Stimulated activated CD4-positive, alpha-beta T cell treated with anti-CD3 and anti-CD28 coated beads, Interleukin-2, amount 100 ng/mL, for 4 hours (primary cell): ENCODE data around the gene TTC16.

Experiments
- DNase-seq: peaks from one replicate; pipeline ENCODE4 v3.0.0-alpha.2; 2020; ENCODE audit warnings: low read depth

The TTC16 gene

GRCh38 chr9:127721391-127721821 lies 5.5 kb downstream of the TTC16 start:
- DNase-seq: no peak

- DNase-seq: no peak
These were observed 6.3 kb downstream of the TTC16 start for GRCh38 chr9:127722055-127722745.

- DNase-seq: no peak
These were observed 7.1 kb downstream of the TTC16 start for GRCh38 chr9:127723013-127723412.

- no peak for DNase-seq
These were observed 7.6 kb downstream of the TTC16 start for GRCh38 chr9:127723444-127723843.

GRCh38 chr9:127724012-127724411 lies 8.1 kb downstream of the TTC16 start:
- no peak for DNase-seq

GRCh38 chr9:127726871-127727270 lies 11.0 kb downstream of the TTC16 start:
- no peak for DNase-seq

GRCh38 chr9:127728808-127729207 lies 12.9 kb downstream of the TTC16 start:
- no peak for DNase-seq

- no peak for DNase-seq
These were observed 13.8 kb downstream of the TTC16 start for GRCh38 chr9:127729522-127730256.

GRCh38 chr9:127730262-127730661 lies 14.4 kb downstream of the TTC16 start:
- no peak for DNase-seq

- no peak for DNase-seq
These were observed 15.0 kb downstream of the TTC16 start for GRCh38 chr9:127730799-127731410.

- DNase-seq: no peak
These were observed 16.1 kb downstream of the TTC16 start for GRCh38 chr9:127731938-127732337.

GRCh38 chr9:127732444-127732843 lies 16.6 kb downstream of the TTC16 start:
- no peak for DNase-seq

- no peak for DNase-seq
These were observed 17.7 kb downstream of the TTC16 start for GRCh38 chr9:127733614-127734013.

GRCh38 chr9:127734247-127734746 lies 18.4 kb downstream of the TTC16 start:
- no peak for DNase-seq

GRCh38 chr9:127734747-127735529 lies 19.1 kb downstream of the TTC16 start, which contains the start of gene TOR2A:
TOR2A (minus strand) TSS chr9:127735294; CDS start chr9:127735270, 24 bp downstream.
- DNase-seq: peak; percentile 95

GRCh38 chr9:127735530-127736185 lies 19.8 kb downstream of the TTC16 start:
- DNase-seq: no peak

GRCh38 chr9:127738666-127739065 lies 22.8 kb downstream of the TTC16 start:
- DNase-seq: no peak

GRCh38 chr9:127739614-127740330 lies 23.9 kb downstream of the TTC16 start:
- DNase-seq: no peak

GRCh38 chr9:127741831-127742434 lies 26.1 kb downstream of the TTC16 start:
- no peak for DNase-seq

GRCh38 chr9:127742435-127743088 lies 26.7 kb downstream of the TTC16 start:
- DNase-seq: no peak
